ENCODE measurements around the gene ATP8B4.
"Not testable (repeated sequence)": the region's sequence is repeated elsewhere in the genome, so short reads cannot be mapped to it uniquely, and the experiment has no call there.

The ATP8B4 gene

GRCh38 chr15:50140098-50140497 lies 21.1 kb upstream of the ATP8B4 start:
- no peak for DNase-seq

- no peak for DNase-seq
Measured at GRCh38 chr15:50138391-50138790, 19.4 kb upstream of the ATP8B4 start.

- DNase-seq = no peak
Measured at GRCh38 chr15:50137893-50138292, 18.9 kb upstream of the ATP8B4 start.

- no peak for DNase-seq
Measured at GRCh38 chr15:50137330-50137761, 18.3 kb upstream of the ATP8B4 start.

GRCh38 chr15:50135031-50135551 lies 16.1 kb upstream of the ATP8B4 start:
- no peak for DNase-seq

GRCh38 chr15:50134524-50135024 lies 15.5 kb upstream of the ATP8B4 start:
- DNase-seq = no peak

- not testable (repeated sequence) for DNase-seq
Measured at GRCh38 chr15:50132251-50132984, 13.4 kb upstream of the ATP8B4 start.

- no peak for DNase-seq
Measured at GRCh38 chr15:50131617-50132016, 12.6 kb upstream of the ATP8B4 start.

GRCh38 chr15:50128266-50128665 lies 9.2 kb upstream of the ATP8B4 start:
- DNase-seq = no peak

- DNase-seq = no peak
Measured at GRCh38 chr15:50127255-50127777, 8.3 kb upstream of the ATP8B4 start.

GRCh38 chr15:50126072-50126471 lies 7.0 kb upstream of the ATP8B4 start:
- no peak for DNase-seq

GRCh38 chr15:50124631-50125030 lies 5.6 kb upstream of the ATP8B4 start:
- DNase-seq = no peak

- DNase-seq = no peak
Measured at GRCh38 chr15:50123861-50124557, 5.0 kb upstream of the ATP8B4 start.

GRCh38 chr15:50120729-50121128 lies 1.7 kb upstream of the ATP8B4 start:
- no peak for DNase-seq

GRCh38 chr15:50117431-50118027 lies 1.5 kb downstream of the ATP8B4 start:
- no peak for DNase-seq

- no peak for DNase-seq
Measured at GRCh38 chr15:50116477-50116876, 2.6 kb downstream of the ATP8B4 start.

- DNase-seq = no peak
Measured at GRCh38 chr15:50113992-50114780, 4.8 kb downstream of the ATP8B4 start.

GRCh38 chr15:50113187-50113505 lies 5.9 kb downstream of the ATP8B4 start:
- DNase-seq = no peak

GRCh38 chr15:50112488-50113186 lies 6.4 kb downstream of the ATP8B4 start:
- DNase-seq = no peak

GRCh38 chr15:50110285-50110684 lies 8.7 kb downstream of the ATP8B4 start:
- no peak for DNase-seq

GRCh38 chr15:50109076-50109987 lies 9.7 kb downstream of the ATP8B4 start:
- DNase-seq = no peak

All from NCI-H446 treated with DMSO at 0.1 percent for 48 hours (cell line).